Fibroblast of lung (primary cell): Measurements from ENCODE around the gene AKAP6.

Experiments
- EZH2 ChIP-seq: IDR thresholded peaks from 2 replicates; pipeline ENCODE4 v1.5.1; 2012; ENCODE audit warnings: low read length, control low read depth, mild to moderate bottlenecking; ENCODE audit errors: missing control alignments
- TF ChIP-seq, protein P1 (sequence below), 2 donors: IDR thresholded peaks in 1 of 2; conservative IDR thresholded peaks in 1 of 2; 1 replicate in 1 of 2; 2 replicates in 1 of 2; pipeline ENCODE4 v1.5.1; 2011 to 2012; ENCODE audit warnings: low read length in 2 of 2, control low read depth in 1 of 2, inconsistent platforms in 1 of 2, low read depth in 1 of 2, mild to moderate bottlenecking in 1 of 2

DNA sequence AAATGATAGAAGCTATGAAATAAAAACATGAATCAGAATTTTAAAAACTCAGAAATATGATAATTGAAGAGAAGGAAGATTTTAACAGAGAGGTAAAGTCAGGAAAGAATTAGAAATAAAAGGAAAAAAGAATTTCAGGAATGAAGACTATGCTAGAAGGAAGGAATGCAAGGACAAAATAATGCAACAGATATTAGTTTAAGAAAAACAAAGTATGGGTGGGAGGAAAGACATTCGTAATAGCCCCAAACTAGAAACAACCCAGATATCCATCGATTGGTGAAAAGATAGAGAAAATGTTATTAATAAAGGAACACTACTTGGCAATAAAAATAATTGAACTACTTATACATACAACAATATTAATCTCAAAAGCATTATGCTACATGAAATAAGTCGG is 129.6 kb downstream of the AKAP6 start:
- TF ChIP-seq, protein P1, sequence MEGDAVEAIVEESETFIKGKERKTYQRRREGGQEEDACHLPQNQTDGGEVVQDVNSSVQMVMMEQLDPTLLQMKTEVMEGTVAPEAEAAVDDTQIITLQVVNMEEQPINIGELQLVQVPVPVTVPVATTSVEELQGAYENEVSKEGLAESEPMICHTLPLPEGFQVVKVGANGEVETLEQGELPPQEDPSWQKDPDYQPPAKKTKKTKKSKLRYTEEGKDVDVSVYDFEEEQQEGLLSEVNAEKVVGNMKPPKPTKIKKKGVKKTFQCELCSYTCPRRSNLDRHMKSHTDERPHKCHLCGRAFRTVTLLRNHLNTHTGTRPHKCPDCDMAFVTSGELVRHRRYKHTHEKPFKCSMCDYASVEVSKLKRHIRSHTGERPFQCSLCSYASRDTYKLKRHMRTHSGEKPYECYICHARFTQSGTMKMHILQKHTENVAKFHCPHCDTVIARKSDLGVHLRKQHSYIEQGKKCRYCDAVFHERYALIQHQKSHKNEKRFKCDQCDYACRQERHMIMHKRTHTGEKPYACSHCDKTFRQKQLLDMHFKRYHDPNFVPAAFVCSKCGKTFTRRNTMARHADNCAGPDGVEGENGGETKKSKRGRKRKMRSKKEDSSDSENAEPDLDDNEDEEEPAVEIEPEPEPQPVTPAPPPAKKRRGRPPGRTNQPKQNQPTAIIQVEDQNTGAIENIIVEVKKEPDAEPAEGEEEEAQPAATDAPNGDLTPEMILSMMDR (conservative IDR thresholded peaks at IDR 0.05 in 1 of 2, IDR thresholded peaks at IDR 0.05 in 1 of 2; ENCODE audit: low read depth in 1 of 2, low read length in 2 of 2), result no peak
- TF ChIP-seq EZH2, result no peak
